Prostate gland (tissue), 2 donors: Measurements from ENCODE around the gene ZNF385A.

Experiments
- CTCF ChIP-seq, 4 experiments: fragments of 200-600 bp in 2 of 4; fragments of 450-650 bp in 2 of 4; sonication (generic) in 2 of 4; IDR thresholded peaks; 1 replicate in 3 of 4; 2 replicates in 1 of 4; pipeline ENCODE4 v1.5.1; 2016 to 2019; ENCODE audit warnings: antibody characterized with exemption in 4 of 4, mild to moderate bottlenecking in 2 of 4, moderate library complexity in 2 of 4
- POLR2AphosphoS5 ChIP-seq: sonication (generic); formaldehyde crosslinking; IDR thresholded peaks from one replicate; pipeline ENCODE4 v1.6.1; 2017; ENCODE audit warnings: antibody characterized with exemption

DNA sequence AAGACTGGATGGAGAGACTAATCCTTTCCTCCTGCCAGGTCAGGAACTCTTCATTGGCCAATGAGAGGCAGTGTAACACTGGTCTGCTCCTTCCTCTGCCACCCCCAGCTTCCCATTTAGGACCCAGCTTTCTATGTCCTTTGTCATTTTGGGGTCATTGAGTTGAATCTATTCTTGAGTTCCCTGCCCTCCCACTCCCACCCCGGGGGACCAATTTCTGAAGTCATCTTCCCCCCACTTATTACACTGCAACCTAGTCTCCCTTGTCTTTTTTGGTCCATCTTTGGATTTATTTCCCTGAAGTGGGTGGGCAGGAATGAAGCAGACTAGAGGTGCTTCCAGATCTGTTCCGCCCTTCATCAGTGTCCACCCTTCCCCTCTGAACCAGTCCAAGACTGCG is 42.2 kb upstream of the ZNF385A start:
- no peak for TF ChIP-seq CTCF (IDR thresholded peaks at IDR 0.05)
- no peak for TF ChIP-seq POLR2AphosphoS5
